Posterior vena cava (tissue), 2 donors: Measurements from ENCODE around the gene CA12. TPM values are rescaled to one million over a fixed set of nuclear protein-coding genes. Genes with fewer than 3 reads are reported as not detected.
"Not testable (repeated sequence)": the region's sequence is repeated elsewhere in the genome, so short reads cannot be mapped to it uniquely, and the experiment has no call there.

Source experiments
- DNase-seq: peaks from one replicate; pipeline ENCODE4 v3.0.0-alpha.2; 2020; ENCODE audit warnings: low spot score
- intact Hi-C, 2 donors: fragments of 100-400 bp; cut with DNase I; formaldehyde crosslinking; loops; one replicate each; pipeline versions ENCODE4 v1.14.1 to v1.14.2; 2022 to 2023
- total RNA-seq, 2 donors: library from RNA; stranded (reverse); fragmentation: NEBNext Ultra II Directional; extraction: Animal tissue kit (Norgen Biotek cat#: 25700); gene quantifications; one replicate each; pipeline ENCODE4 v1.2.1, GENCODE V29; 2021
- donor health status: DM: yes; HTN: yes; CAD: no.
- donor health status: DM: yes; HTN: yes; CAD: no.

Gene CA12
- total RNA-seq, 2 donors from 2014 or later = 36.7 to 48.3 TPM

DNA sequence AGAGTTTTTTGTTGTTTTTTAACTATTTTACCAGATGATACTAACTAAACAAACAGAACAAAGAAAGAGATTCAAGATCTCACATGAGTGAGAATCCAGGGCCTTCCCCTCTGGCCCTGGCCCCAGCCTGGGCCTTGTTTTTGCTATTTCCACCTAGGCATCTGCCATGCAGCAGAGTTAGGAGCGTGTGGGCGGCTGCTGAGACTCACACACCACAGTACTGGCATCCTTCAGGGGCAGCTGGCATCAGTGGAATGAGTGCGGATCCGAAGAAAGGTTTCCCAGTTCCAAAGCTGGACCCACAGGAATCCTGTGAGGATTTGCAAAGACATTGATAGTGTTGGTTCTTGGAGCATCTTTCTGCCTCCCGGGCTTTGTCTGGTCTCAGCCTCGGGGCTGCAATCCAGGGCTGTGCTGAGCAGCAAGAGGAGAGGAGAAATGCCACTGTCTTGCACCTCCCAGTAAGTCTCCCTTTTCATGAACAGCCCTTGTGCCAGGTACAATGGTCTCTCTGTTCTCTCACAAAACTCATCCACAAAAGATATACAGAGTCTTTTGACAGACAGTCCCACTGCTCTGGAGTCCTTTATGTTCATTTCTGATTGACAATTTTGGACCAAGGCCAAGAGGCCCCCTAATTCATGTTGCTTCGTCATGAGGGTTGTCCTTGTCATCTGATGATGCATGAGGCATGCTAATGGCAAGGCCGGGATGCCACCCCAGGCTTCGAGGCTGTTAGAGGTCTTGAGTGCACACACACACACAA is 57.7 kb downstream of the CA12 start:
- intact Hi-C loops = no loop called here
- DNase-seq = no peak

DNA sequence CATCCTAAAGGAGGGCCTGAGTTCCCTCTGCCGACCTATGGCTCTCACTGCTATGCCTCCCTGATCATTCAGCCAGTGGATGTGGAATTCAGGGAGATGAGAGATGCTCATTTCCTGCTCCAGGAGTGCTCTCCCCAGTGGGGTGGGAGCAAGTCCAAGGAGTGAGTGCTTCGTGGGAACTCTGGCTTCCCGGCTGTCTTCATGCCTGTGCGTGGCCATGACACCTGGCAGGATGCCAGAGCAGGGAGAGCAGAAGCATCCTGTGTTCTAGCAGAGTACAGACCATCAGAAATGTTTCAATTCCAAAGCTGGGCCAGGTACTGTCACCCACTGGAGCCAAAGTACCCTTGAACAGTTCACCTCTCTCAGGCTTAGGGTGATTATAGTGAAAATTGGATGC is 59.1 kb downstream of the CA12 start:
- intact Hi-C loops = no loop called here
- no peak for DNase-seq

DNA sequence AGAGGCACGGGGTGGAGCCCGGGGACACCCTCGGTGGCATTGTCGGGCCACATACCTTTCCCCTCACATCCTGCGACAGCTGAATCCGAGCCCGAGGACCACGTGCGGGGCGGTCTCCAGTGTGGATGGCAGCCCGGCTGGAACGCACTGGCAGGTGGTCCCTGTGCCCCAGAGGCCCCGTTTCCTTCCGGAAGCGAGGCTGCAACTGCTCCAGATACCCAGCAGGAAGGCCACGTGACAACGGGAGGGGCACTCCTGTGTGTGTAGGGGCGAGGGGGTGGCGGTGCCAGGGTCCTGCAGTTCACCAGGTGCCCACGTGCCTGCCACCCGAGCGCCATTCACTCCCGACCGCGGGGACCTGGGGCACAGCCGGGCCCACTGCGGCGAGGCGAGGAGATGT is 60.2 kb downstream of the CA12 start:
- intact Hi-C loops = no loop called here
- no peak for DNase-seq

DNA sequence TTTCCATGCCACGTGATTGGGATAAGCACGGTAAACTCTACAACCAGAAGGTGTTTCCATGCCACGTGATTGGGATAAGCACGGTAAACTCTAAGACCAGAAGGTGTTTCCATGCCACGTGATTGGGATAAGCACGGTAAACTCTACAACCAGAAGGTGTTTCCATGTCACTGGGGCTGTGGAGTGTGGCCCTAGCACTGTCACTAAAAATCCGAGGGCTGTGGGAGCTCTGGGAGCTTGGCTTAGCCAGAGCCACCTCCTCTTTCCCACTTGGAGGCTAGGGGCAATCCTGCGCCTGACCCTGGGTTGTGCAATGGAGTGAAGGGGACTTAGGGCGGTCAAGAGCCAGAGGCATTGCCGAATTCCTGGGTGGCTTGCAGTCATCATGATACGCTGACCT is 60.7 kb downstream of the CA12 start:
- intact Hi-C loops, DNase-seq: not testable (repeated sequence)

DNA sequence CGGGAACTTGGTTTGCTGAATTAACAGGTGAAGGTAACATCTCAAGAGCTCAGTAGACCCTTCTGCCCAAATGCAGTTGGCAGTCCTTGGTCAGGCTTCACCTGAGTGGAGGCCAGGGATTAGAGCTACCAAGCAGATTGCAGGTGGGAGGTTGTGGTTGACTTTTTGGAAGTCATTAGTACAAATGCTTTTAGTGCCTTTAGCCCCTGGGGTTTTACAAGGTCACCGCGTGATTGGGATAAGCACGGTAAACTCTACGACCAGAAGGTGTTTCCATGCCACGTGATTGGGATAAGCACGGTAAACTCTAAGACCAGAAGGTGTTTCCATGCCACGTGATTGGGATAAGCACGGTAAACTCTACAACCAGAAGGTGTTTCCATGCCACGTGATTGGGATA is 61.2 kb downstream of the CA12 start:
- DNase-seq, intact Hi-C loops: not testable (repeated sequence)

DNA sequence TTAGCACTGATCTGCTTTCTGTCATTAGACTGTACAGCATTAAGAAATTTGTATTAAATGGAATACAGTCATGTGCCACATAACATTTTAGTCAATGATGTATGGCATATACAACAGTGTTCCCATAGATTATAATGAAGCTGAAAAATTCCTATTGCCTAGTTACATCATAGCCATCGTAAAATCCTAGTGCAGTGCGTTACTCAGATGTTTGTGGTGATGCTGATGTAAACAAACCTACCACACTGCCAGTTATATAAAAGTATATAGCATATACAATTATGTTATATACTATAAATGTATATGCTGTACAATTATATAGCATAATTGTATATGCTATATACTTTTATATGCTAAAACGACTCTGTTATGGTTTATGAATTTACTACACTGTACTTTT is 62.6 kb downstream of the CA12 start:
- intact Hi-C loops = no loop called here
- no peak for DNase-seq

DNA sequence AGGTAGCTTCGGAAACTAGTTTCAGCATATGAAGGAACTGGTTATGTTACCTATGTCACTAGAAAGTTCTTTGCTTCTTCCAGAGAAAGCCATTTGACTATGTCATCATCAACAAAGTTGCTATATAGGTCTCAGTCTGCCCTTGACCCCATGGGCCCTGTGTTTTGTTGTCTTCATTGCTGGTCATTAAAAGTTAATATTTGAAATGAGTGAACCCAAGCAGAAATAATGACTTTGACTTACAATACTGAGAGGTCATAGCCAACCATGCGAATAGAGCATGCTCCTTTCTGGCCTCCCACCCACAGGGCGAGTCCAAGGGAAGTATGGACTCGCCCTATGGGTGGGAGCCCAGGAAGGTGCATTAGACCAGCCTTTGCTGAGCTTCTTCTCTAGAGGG is 63.3 kb downstream of the CA12 start:
- intact Hi-C loops = no loop called here
- no peak for DNase-seq

DNA sequence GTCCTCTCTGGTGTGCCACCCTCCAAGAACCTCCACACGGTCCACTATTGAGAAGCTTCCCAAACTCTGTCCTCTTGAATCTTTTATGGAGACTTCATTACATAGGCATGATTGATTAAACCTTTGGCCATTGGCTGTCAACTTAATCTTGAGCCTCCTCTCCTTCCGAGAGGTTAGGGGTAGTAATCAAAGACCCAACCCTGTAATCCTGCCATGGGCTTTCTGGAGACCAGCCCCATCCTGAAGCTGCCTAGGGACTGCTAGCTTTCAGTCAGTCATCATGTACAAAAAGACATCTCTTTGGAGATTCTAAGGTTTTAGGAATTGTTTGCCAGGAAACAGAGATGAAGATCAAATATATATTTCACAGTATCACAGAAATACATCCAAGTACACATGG is 67.2 kb downstream of the CA12 start:
- DNase-seq = no peak
- intact Hi-C loops = no loop called here

DNA sequence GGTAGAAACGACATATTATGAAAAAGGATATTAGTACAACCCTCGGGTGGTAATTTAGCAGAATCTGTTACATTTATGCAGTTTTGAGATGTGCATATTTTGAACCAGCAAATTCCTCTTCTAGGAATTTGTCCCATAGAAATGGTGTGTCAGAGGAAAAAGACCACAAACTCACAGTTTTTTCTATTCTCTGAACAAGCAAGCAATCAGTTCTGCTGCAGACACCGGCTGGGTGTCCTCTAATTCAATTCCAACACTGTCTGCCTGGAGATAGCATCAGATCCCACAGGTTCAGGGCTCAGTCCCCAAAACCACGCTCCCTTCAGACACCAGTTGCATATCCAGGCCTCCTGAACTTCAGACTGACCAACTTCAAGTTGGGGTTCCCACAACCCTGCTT is 67.8 kb downstream of the CA12 start:
- intact Hi-C loops = no loop called here
- DNase-seq = no peak

DNA sequence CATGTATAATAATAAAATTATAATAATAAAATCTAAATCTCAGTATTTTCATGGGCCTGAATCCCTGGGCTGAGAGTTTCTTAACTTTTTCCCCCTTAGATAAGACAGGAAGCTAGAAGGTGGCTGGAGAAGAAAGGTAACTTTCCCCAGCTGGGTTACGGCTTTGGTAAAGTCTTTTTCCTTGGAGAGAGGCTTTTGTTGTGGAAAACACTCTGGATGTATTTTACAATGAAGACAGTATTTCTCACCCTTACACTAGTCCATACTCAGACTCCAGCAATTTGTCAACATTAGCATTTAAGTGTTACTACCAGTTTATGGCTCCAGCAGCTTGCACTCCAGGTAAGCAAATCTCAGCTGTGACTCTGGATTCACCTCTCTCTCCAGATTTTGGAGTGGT is 69.4 kb downstream of the CA12 start:
- intact Hi-C loops = no loop called here
- DNase-seq = no peak

DNA sequence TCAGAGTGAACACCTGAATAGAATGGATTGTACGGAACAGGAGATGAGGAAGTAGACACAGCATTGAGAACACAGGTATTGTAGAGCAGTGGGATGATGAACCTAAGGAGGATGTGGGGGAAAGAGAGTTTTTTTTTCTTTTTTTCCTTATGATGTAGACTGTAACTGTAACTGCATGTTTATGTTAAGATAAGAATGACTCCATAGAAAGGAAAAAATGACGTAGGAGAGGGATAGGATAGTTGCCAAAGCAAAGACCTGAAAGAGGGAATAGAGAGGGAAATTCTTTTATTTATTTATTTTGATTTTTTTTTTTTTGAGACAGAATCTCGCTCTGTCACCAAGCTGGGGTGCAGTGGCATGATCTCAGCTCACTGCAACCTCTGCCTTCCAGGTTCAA is 71.0 kb downstream of the CA12 start:
- DNase-seq = no peak
- intact Hi-C loops = no loop called here

DNA sequence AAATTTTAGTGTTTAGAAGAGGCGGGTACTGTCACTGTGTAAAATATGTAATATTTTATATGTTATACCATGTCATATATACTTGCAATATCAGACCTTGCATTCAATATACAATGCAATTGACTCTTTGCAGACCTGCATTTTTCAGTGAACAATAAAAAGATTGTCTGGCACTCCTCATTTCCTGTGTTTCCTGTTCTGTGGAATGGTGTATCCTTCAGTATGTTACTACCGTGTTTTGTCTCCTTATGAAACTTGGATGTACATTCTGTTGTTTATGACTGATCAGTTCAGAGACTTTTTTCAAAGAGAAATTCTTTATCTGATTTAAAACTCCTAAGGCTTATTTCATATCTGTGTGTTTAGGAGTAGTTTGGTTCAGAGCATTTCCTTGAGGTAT is 72.7 kb downstream of the CA12 start:
- DNase-seq = no peak
- intact Hi-C loops = no loop called here

DNA sequence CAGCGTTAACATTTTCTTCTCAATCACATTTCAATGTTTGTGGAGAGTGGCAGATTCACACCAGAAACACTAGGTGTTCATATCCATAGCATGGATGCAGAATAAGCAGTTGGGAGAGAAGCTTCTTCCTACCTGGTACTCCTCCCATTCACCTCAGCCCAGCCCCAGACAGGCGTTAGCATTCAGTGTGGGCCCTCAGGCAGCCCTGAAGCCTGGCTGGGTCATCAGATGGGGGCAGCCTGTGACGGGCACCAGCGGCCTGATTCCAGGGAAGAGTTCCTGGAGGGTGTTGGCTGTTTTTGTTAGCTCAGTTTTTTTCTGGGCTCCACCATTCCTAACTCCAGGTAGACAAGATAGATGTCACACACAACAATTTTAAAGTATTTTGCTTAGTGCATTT is 73.2 kb downstream of the CA12 start:
- DNase-seq = no peak
- intact Hi-C loops = no loop called here

DNA sequence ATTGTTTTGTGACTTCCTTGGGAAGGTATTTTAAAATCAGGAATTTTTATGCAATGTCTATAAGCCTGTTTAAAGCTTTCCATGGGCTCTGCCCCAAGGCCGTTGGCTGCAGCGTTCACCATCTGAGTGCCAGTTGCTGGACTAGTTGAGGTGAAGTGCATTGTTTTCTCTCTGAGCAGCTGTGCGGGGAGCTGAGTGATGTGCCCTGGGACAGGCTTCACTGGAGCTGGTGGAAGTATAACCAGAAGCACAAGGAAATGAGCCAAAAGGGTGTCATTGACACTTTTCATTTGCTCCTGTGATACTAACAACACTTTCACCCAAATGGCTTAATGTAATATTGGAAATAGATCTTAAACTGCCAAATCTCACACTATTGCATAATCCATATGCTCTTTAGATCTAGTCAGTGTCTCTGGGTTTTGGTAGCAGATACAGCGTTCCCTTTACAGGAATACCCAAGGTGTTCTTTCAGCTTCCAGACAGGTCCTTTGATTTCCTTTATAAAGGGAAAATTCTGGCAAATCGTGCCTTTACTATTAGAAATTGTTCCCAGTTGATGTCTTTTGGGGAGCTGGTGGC is 75.1 kb downstream of the CA12 start:
- intact Hi-C loops = no loop called here

DNA sequence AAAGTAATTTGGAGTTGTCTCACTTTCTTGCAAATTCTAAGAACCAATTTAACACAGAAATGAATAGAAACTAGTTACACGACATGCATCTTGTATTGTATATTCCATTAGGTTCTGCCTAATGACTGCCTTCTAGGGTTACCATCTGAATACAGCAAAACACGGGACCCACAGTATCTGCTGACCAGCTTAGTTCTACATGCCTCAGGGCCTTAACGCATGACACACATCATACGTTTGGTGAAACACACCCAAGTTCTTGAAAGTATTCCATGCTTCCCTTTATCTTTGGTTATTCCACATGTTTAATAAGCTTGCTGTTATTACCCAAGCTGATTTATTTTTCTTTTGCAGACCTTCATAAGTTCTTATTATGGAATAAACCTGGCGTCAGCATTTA is 76.4 kb downstream of the CA12 start:
- DNase-seq = no peak
- intact Hi-C loops = no loop called here

More for the DNA sequence above, 75.1 kb downstream of the CA12 start:
- DNase-seq = no peak

DNA sequence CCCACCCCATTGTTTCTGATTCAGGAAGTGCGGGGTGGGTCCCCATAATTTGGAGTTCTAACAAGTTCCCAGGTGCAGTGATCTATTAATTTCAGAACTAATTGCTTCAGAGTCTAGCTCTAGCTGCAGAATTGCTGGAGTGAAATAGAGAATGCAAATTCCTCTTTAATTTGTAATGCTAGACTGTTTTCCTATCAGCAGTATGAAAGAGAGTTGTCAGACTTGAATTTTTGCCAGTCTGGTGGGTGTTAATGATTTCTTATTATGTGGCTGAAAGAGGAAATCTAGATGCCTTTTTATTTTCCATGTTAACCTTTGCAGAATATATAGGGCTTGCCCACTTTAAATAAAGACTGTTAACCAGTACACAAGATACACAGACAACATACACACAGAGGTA is 80.6 kb downstream of the CA12 start:
- intact Hi-C loops = no loop called here
- no peak for DNase-seq

DNA sequence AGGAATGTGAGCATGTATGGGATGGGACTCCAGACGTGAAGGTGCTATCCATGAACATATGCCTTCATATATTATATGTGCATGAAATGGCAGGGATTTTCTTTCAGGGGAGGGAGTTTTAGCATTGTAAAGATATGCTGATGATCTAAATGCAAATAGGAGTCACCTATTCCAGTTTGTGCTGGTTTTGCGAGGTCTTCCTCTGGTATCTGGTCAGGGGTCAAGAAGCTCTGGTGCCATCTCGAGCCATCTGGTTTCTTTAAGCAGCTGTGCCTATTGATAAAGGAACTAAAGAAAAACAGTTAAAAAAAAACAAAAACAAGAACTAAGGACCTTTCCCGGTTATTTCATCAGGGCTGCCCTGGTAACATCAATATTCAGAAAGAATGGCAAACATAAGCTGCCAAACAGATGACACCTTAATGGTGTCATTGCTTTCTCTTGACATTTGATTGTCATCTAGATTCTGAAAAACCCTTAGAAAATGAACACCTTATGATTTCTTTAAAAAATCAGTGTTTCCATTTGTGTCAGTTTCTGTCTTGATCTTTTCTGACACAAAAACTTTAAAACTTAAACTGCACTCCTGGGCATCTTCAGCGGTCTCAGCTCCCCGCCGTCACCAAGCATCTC is 81.6 kb downstream of the CA12 start:
- intact Hi-C loops = no loop called here
- no peak for DNase-seq

DNA sequence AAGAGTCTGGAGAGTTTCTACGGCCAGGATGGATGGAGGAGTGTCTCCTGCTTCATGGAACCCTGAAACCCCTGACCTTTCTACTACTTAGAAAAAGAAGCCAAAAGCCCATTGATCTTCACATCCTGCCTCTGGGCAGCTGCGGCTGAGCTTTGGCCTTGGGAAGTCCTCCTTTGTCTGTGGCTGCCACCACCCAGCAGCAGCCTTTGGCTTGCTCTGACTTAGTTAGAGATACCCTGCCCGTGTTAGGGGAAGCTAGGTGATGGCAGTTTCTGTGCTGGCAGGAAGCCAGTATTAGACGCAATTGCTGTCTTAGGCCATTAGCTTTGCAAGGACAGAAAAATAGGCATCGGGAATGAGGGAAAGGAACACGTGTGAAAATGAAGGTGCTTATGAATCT is 85.5 kb downstream of the CA12 start:
- no peak for DNase-seq
- intact Hi-C loops = no loop called here

DNA sequence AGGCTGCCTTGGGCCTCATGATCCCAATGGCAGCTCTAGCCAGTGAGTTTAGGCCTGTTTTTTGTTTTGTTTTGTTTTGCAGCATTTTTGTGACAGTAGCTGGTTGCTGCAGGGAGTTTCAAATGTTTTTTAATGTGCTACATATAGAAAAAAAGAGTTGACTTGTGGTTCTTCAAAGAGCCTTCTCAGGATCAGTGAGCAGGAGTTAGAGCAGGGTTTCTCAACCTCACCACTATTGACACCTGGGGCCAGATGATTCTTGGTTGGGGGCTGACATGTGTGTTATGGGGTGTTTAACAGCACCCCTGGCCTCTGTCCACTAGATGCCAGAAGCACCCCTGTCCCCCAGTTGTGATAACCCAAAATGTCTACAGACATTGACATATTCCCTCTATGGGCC is 86.3 kb downstream of the CA12 start:
- DNase-seq = no peak
- intact Hi-C loops = no loop called here

DNA sequence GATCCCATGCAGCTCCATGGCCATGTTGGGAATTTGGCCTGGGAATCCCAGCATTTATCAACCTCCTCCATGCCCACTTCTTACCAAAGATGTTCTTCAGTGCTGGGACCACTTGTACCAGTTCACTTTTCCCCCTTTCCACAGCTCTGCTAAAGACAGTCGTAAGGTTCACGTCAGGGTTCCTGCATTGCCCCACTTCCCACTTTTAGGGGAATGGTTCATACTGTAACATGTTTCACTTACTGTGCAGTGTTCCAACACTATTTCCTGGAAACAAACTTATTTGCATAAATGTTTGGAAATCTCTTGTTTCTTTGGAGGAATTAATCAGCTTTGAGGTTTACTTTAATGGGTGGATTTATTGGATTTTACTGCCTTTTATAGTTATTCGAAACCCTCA is 87.3 kb downstream of the CA12 start:
- intact Hi-C loops = loop anchor here in 1 of 2 donors (5.0 kb wide), 1 partner anchor 108 kb away; no protein-coding TSS in a partner anchor
- no peak for DNase-seq

DNA sequence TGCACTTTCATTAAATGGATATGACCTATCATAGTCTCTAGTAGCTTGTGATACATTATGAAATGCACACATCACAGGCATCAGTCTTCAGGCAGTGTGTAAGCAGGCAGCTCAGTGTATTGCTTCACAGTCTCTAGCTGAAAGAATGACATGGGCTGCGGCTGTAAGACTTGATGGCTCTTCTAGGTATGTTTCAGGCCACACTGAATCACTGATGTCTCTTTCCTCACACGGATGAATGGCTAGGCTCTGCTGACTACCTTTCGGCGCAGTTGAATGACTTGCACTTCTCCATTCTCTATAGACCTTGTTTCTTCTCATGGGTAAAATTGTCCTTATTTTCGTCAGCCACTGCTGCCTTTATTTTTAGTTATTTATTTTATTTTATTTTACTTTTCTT is 88.9 kb downstream of the CA12 start:
- intact Hi-C loops = loop anchor here in 1 of 2 donors (5.0 kb wide), 1 partner anchor 110 kb away; no protein-coding TSS in a partner anchor
- DNase-seq = no peak
